ENCODE data around the gene RSPO3. TPM values are rescaled to one million over a fixed set of nuclear protein-coding genes. Genes with fewer than 3 reads are reported as not detected.
"Not testable (repeated sequence)": the region's sequence is repeated elsewhere in the genome, so short reads cannot be mapped to it uniquely, and the experiment has no call there.

Gene RSPO3
- total and polyA plus RNA-seq, 2 experiments from 2014 or later, result 1.4 to 2.9 TPM

- peak; percentile 11 for DNase-seq
- Histone ChIP-seq H3K4me3 (no peak overlapping the region), H4K20me1 (ENCODE audit: insufficient read depth) (no peaks in the 10 kb centered on the region), H3K36me3 (ENCODE audit: low read depth) (no peaks in the 10 kb centered on the region), H2AFZ (no peak overlapping the region), H3K27ac (no peak overlapping the region), H3K4me1 (ENCODE audit: insufficient read depth) (no peaks in the 10 kb centered on the region), H3K9ac (no peak overlapping the region), H3K79me2 (ENCODE audit: insufficient read depth) (no peaks in the 10 kb centered on the region), H3F3A (ENCODE audit: insufficient read depth) (no peaks in the 10 kb centered on the region), H3K9me2 (ENCODE audit: insufficient read depth) (no peaks in the 10 kb centered on the region), H3K4me2 (ENCODE audit: unreplicated experiment) (no peak overlapping the region), H3K27me3 (replicated peaks; ENCODE audit: insufficient read depth) (no peaks in the 10 kb centered on the region), H3K9me3 (ENCODE audit: low read depth) (no peaks in the 10 kb centered on the region)
- TF ChIP-seq EZH2phosphoT487 (IDR thresholded peaks at IDR 0.05; ENCODE audit: insufficient read depth, low read depth) (no peak), EZH2 (IDR thresholded peaks at IDR 0.05; ENCODE audit: insufficient read depth, poor library complexity, severe bottlenecking) (no peak)
- WGBS, 2 experiments (ENCODE audit: low coverage in 1 of 2, low lambda C conversion rate in 2 of 2, missing lambda C conversion rate in 2 of 2), result 30 to 42% methylated on average over 1 of the region's 1 CpG
- in situ Hi-C loops (cut with MboI), result no loop called here
Observed at GRCh38 chr6:127222418-127222817, 103.9 kb downstream of the RSPO3 start.

- Histone ChIP-seq H3K4me1 (ENCODE audit: insufficient read depth) (no peaks in the 10 kb centered on the region), H3K9me2 (ENCODE audit: insufficient read depth) (no peaks in the 10 kb centered on the region), H3K36me3 (ENCODE audit: low read depth) (no peaks in the 10 kb centered on the region), H3K4me2 (ENCODE audit: unreplicated experiment) (no peak overlapping the region), H2AFZ (no peak overlapping the region), H3F3A (ENCODE audit: insufficient read depth) (no peaks in the 10 kb centered on the region), H3K27me3 (replicated peaks; ENCODE audit: insufficient read depth) (no peaks in the 10 kb centered on the region), H3K79me2 (ENCODE audit: insufficient read depth) (no peaks in the 10 kb centered on the region), H3K27ac (no peak overlapping the region), H3K9me3 (ENCODE audit: low read depth) (no peaks in the 10 kb centered on the region), H3K9ac (no peak overlapping the region), H3K4me3 (no peak overlapping the region), H4K20me1 (ENCODE audit: insufficient read depth) (no peaks in the 10 kb centered on the region)
- 48 to 57% methylated on average over 1 of the region's 1 CpG for WGBS, 2 experiments (ENCODE audit: low coverage in 1 of 2, low lambda C conversion rate in 2 of 2, missing lambda C conversion rate in 2 of 2)
- no peak for DNase-seq
- TF ChIP-seq EZH2phosphoT487 (IDR thresholded peaks at IDR 0.05; ENCODE audit: insufficient read depth, low read depth), result no peak
- no peak for TF ChIP-seq EZH2 (IDR thresholded peaks at IDR 0.05; ENCODE audit: insufficient read depth, poor library complexity, severe bottlenecking)
- in situ Hi-C loops (cut with MboI), result no loop called here
Observed at GRCh38 chr6:127225497-127225896, 107.0 kb downstream of the RSPO3 start.

GRCh38 chr6:127233819-127234218 lies 115.3 kb downstream of the RSPO3 start:
- H3K9ac ChIP-seq; H3K36me3 ChIP-seq (ENCODE audit: low read depth); H3K4me1 ChIP-seq (ENCODE audit: insufficient read depth); H3K79me2 ChIP-seq (ENCODE audit: insufficient read depth); H2AFZ ChIP-seq; H3K27ac ChIP-seq; H4K20me1 ChIP-seq (ENCODE audit: insufficient read depth); H3K9me2 ChIP-seq (ENCODE audit: insufficient read depth); H3K4me2 ChIP-seq (ENCODE audit: unreplicated experiment); H3K4me3 ChIP-seq; H3F3A ChIP-seq (ENCODE audit: insufficient read depth); H3K9me3 ChIP-seq (ENCODE audit: low read depth); H3K27me3 ChIP-seq (replicated peaks; ENCODE audit: insufficient read depth); DNase-seq; in situ Hi-C loops (cut with MboI): not testable (repeated sequence)
- WGBS, 2 experiments (ENCODE audit: low coverage in 1 of 2, low lambda C conversion rate in 2 of 2, missing lambda C conversion rate in 2 of 2), result 36 to 41% methylated on average over 3 of the region's 3 CpGs

GRCh38 chr6:127243501-127243900 lies 125.0 kb downstream of the RSPO3 start:
- Histone ChIP-seq H3K79me2 (ENCODE audit: insufficient read depth) (no peaks in the 10 kb centered on the region), H3K4me2 (ENCODE audit: unreplicated experiment) (peak overlapping the region; percentile 14), H3K4me1 (ENCODE audit: insufficient read depth) (peaks cover 7% of the 10 kb centered on the region; the same call in 1 of the 2 replicates), H3K9me3 (ENCODE audit: low read depth) (no peaks in the 10 kb centered on the region), H3K27me3 (replicated peaks; ENCODE audit: insufficient read depth) (no peaks in the 10 kb centered on the region), H2AFZ (no peak overlapping the region), H3K9ac (no peak overlapping the region), H4K20me1 (ENCODE audit: insufficient read depth) (no peaks in the 10 kb centered on the region), H3K4me3 (no peak overlapping the region), H3K36me3 (ENCODE audit: low read depth) (no peaks in the 10 kb centered on the region), H3K9me2 (ENCODE audit: insufficient read depth) (no peaks in the 10 kb centered on the region), H3F3A (ENCODE audit: insufficient read depth) (no peaks in the 10 kb centered on the region), H3K27ac (no peak overlapping the region)
- TF ChIP-seq EZH2phosphoT487 (IDR thresholded peaks at IDR 0.05; ENCODE audit: insufficient read depth, low read depth), result no peak
- no peak for TF ChIP-seq EZH2 (IDR thresholded peaks at IDR 0.05; ENCODE audit: insufficient read depth, poor library complexity, severe bottlenecking)
- DNase-seq, result peak; percentile 12
- 40 to 75% methylated on average over 1 of the region's 1 CpG for WGBS, 2 experiments (ENCODE audit: low coverage in 1 of 2, low lambda C conversion rate in 2 of 2, missing lambda C conversion rate in 2 of 2)
- in situ Hi-C loops (cut with MboI), result no loop called here

Other genes starting within 250 kb of the RSPO3 start
- 32.6 and 46.3 TPM in 2 replicates for gene RNF146, start 148.2 kb downstream of the RSPO3 start, total RNA-seq (2014; rRNA removed; shearing (Covaris generic))
- 34.0 and 36.7 TPM in 2 replicates for gene RNF146, start 148.2 kb downstream of the RSPO3 start, polyA plus RNA-seq (2016; fragmentation: Nextera tagmentation; extraction: Ambion mirVana)
- gene ECHDC1, start 224.9 kb downstream of the RSPO3 start, total RNA-seq (2014; rRNA removed; shearing (Covaris generic)), result 60.8 and 115 TPM in 2 replicates
- gene ECHDC1, start 224.9 kb downstream of the RSPO3 start, polyA plus RNA-seq (2016; fragmentation: Nextera tagmentation; extraction: Ambion mirVana), result 68.6 and 75.6 TPM in 2 replicates

Measured in GM23248 (cell line).